Renal pelvis (tissue), 4 donors: ENCODE results near the gene GNAI2. TPM values are rescaled to one million over a fixed set of nuclear protein-coding genes. Genes with fewer than 3 reads are reported as not detected.

Experiments
- DNase-seq: peaks from one replicate; pipeline ENCODE4 v3.0.0-alpha.2; 2013
- polyA plus RNA-seq, 3 donors: library from polyadenylated mRNA; unstranded; fragments of 120-200 nt; gene quantifications; one replicate each; pipeline ENCODE4 v1.2.1, GENCODE V29; 2013; ENCODE audit not compliant: insufficient read length in 3 of 3

Gene GNAI2
- polyA plus RNA-seq, 3 donors = 191 to 239 (median 193) TPM

GRCh38 chr3:50294492-50295403 is 58.7 kb downstream of the GNAI2 start:
- no peak for DNase-seq

- DNase-seq = no peak
These were observed 59.8 kb downstream of the GNAI2 start for GRCh38 chr3:50295553-50296431.

GRCh38 chr3:50296721-50297383 is 60.8 kb downstream of the GNAI2 start:
- no peak for DNase-seq

- DNase-seq = no peak
These were observed 61.4 kb downstream of the GNAI2 start for GRCh38 chr3:50297384-50297775.

- no peak for DNase-seq
These were observed 62.1 kb downstream of the GNAI2 start for GRCh38 chr3:50297896-50298725.

GRCh38 chr3:50298836-50299637 is 63.0 kb downstream of the GNAI2 start, which contains the start of the genes HYAL3 and NAA80:
Gene HYAL3, minus strand, starts transcription at chr3:50299405. Its CDS starts 3,803 bp downstream, at chr3:50295602.
Gene NAA80, minus strand, starts transcription at chr3:50299405. Its CDS starts 1,942 bp downstream, at chr3:50297463.
- DNase-seq = peak; percentile 99

GRCh38 chr3:50299638-50299928 is 63.6 kb downstream of the GNAI2 start:
- DNase-seq = no peak

GRCh38 chr3:50299929-50300680 is 64.1 kb downstream of the GNAI2 start:
- no peak for DNase-seq

- no peak for DNase-seq
These were observed 64.8 kb downstream of the GNAI2 start for GRCh38 chr3:50300681-50301254.

GRCh38 chr3:50302095-50303012 is 66.3 kb downstream of the GNAI2 start:
- DNase-seq = no peak

- no peak for DNase-seq
These were observed 67.2 kb downstream of the GNAI2 start, which contains the start of gene HYAL1 for GRCh38 chr3:50303013-50303815. Gene HYAL1, minus strand, starts transcription at chr3:50303574. Its CDS starts 618 bp downstream, at chr3:50302956.

GRCh38 chr3:50304601-50305000 is 68.6 kb downstream of the GNAI2 start:
- no peak for DNase-seq

Other genes with a start within 250 kb of the GNAI2 start
- 100 to 1,000 TPM; 250 to 390 (median 367) TPM for gene RBM5, start 147.3 kb upstream of the GNAI2 start, polyA plus RNA-seq
- 10 to 100 TPM; 75.3 to 87.7 (median 78.6) TPM for gene SEMA3F, start 80.9 kb upstream of the GNAI2 start, polyA plus RNA-seq
- under 1 TPM in 1 of 3 donors, not detected in 2; 0.03 TPM for gene GNAT1, start 44.6 kb upstream of the GNAI2 start, polyA plus RNA-seq
- 1 to 10 TPM; 8.3 to 9.4 (median 9.1) TPM for gene SLC38A3, start 30.9 kb upstream of the GNAI2 start, polyA plus RNA-seq
- 100 to 1,000 TPM; 100 to 126 (median 122) TPM for gene SEMA3B, start 32.9 kb downstream of the GNAI2 start, polyA plus RNA-seq
- gene LSMEM2, start 42.9 kb downstream of the GNAI2 start, polyA plus RNA-seq = 1 to 10 TPM in 1 of 3 donors, under 1 TPM in 2; 0.31 to 1.5 (median 0.69) TPM
- 10 to 100 TPM; 44.4 to 52.2 (median 51.1) TPM for gene IFRD2, start 56.2 kb downstream of the GNAI2 start, polyA plus RNA-seq
- 1 to 10 TPM; 3.9 to 5.7 (median 4.0) TPM for gene HYAL3, start 63.2 kb downstream of the GNAI2 start, polyA plus RNA-seq
- 10 to 100 TPM in 2 of 3 donors, 1 to 10 TPM in 1; 8.5 to 11.1 (median 10.5) TPM for gene NAA80, start 63.2 kb downstream of the GNAI2 start, polyA plus RNA-seq
- 1 to 10 TPM; 6.1 to 9.4 (median 7.7) TPM for gene HYAL1, start 67.4 kb downstream of the GNAI2 start, polyA plus RNA-seq
- 10 to 100 TPM; 65.4 to 95.1 (median 80.3) TPM for gene HYAL2, start 86.5 kb downstream of the GNAI2 start, polyA plus RNA-seq
- 10 to 100 TPM; 23.8 to 29.8 (median 28.0) TPM for gene TUSC2, start 92.0 kb downstream of the GNAI2 start, polyA plus RNA-seq
- 10 to 100 TPM; 21.0 to 22.6 (median 21.5) TPM for gene RASSF1, start 104.6 kb downstream of the GNAI2 start, polyA plus RNA-seq
- gene ZMYND10, start 109.5 kb downstream of the GNAI2 start, polyA plus RNA-seq = 1 to 10 TPM; 3.4 to 4.5 (median 3.9) TPM
- 10 to 100 TPM; 29.2 to 32.9 (median 32.3) TPM for gene NPRL2, start 114.6 kb downstream of the GNAI2 start, polyA plus RNA-seq
- gene CYB561D2, start 114.7 kb downstream of the GNAI2 start, polyA plus RNA-seq = 10 to 100 TPM; 16.8 to 17.9 (median 17.7) TPM
- gene TMEM115, start 123.3 kb downstream of the GNAI2 start, polyA plus RNA-seq = 10 to 100 TPM; 38.7 to 50.1 (median 45.9) TPM